PC-9 (cell line): ENCODE data around the gene LCLAT1. TPM values are rescaled to one million over a fixed set of nuclear protein-coding genes. Genes with fewer than 3 reads are reported as not detected.

Source experiments
- BruUV-seq: library from RNA; stranded (reverse); fragments of 400-500 nt; replicated peaks from 2 replicates; lab custom pipeline; 2021; lab: Mats Ljungman, UMichigan
- CTCF ChIA-PET: fragments of 300-600 bp; sonication (Branson Sonifier 250); formaldehyde crosslinking; loops from one replicate; lab custom pipeline; 2022; ENCODE audit warnings: antibody characterized with exemption; lab: Charles Lee
- POLR2A ChIA-PET: fragments of 300-600 bp; sonication (Branson Sonifier 250); formaldehyde crosslinking; loops from one replicate; lab custom pipeline; 2022; ENCODE audit warnings: antibody characterized with exemption; ENCODE audit not compliant: unreplicated experiment; lab: Charles Lee
- DNase-seq, 2 experiments: peaks; one replicate each; pipeline versions ENCODE4 v3.0.0 to v3.0.0-alpha.2; 2015 to 2022; ENCODE audit warnings: mixed read lengths in 1 of 2
- H2AFZ ChIP-seq: fragments of 200-600 bp; sonication (generic); 2 replicates; pipeline ENCODE4 v1.8.1; 2017; ENCODE audit warnings: antibody characterized with exemption
- H3F3A ChIP-seq: fragments of 200-600 bp; sonication (generic); 2 replicates; pipeline ENCODE4 v1.8.1; 2017; ENCODE audit warnings: antibody characterized with exemption, mild to moderate bottlenecking, low read depth; ENCODE audit not compliant: insufficient read depth
- H3K27ac ChIP-seq: fragments of 200-600 bp; sonication (generic); 2 replicates; pipeline ENCODE4 v1.6.1; 2016; ENCODE audit warnings: mixed run types
- H3K27me3 ChIP-seq: fragments of 200-600 bp; sonication (generic); 2 replicates; pipeline ENCODE4 v1.6.1; 2016; ENCODE audit warnings: low read depth, mixed run types; ENCODE audit not compliant: insufficient read depth
- H3K36me3 ChIP-seq: fragments of 200-600 bp; sonication (generic); 2 replicates; pipeline ENCODE4 v1.6.1; 2016; ENCODE audit warnings: low read depth, mixed run types
- H3K4me1 ChIP-seq: fragments of 200-600 bp; sonication (generic); replicated peaks from 2 replicates; pipeline ENCODE4 v1.6.1; 2016; ENCODE audit warnings: mixed run types; ENCODE audit not compliant: insufficient read depth
- H3K4me2 ChIP-seq: fragments of 200-600 bp; sonication (generic); 2 replicates; pipeline ENCODE4 v1.6.1; 2017; ENCODE audit warnings: mixed run types
- H3K4me3 ChIP-seq: fragments of 200-600 bp; sonication (generic); 2 replicates; pipeline ENCODE4 v1.6.1; 2016; ENCODE audit warnings: mixed run types
- H3K79me2 ChIP-seq: fragments of 200-600 bp; sonication (generic); 2 replicates; pipeline ENCODE4 v1.6.1; 2017; ENCODE audit warnings: low read depth, mixed run types
- H3K9me2 ChIP-seq: fragments of 200-600 bp; sonication (generic); 2 replicates; pipeline ENCODE4 v1.8.1; 2017; ENCODE audit warnings: mild to moderate bottlenecking; ENCODE audit not compliant: insufficient read depth
- H3K9me3 ChIP-seq: fragments of 200-600 bp; sonication (generic); 2 replicates; pipeline ENCODE4 v1.8.1; 2016; ENCODE audit warnings: low read depth; ENCODE audit not compliant: insufficient read depth
- H4K20me1 ChIP-seq: fragments of 200-600 bp; sonication (generic); 2 replicates; pipeline ENCODE4 v1.8.1; 2017; ENCODE audit not compliant: insufficient read depth
- CTCF ChIP-seq: fragments of 200-600 bp; sonication (generic); conservative IDR thresholded peaks from 2 replicates; pipeline ENCODE4 v1.6.1; 2017; ENCODE audit warnings: mixed run types, antibody characterized with exemption, mild to moderate bottlenecking, moderate library complexity
- EZH2 ChIP-seq: fragments of 200-600 bp; sonication (generic); IDR thresholded peaks from 2 replicates; pipeline ENCODE4 v1.8.0; 2017; ENCODE audit warnings: antibody characterized with exemption, low read depth
- intact Hi-C: fragments of 100-400 bp; cut with micrococcal nuclease; formaldehyde crosslinking; loops from one replicate; pipeline ENCODE4 v1.10.0; 2022; ENCODE audit not compliant: unreplicated experiment
- total RNA-seq: library from RNA; stranded (reverse); gene quantifications from 2 replicates; pipeline ENCODE4 v1.2.3, GENCODE V29; 2021

LCLAT1 gene
- total RNA-seq, 1 experiment from 2014 or later, result 35.7 TPM

GRCh38 chr2:30514848-30515435 lies 67.9 kb downstream of the LCLAT1 start:
- peaks cover 53% of the 10 kb centered on the region for H3K4me1 ChIP-seq
- POLR2A ChIA-PET, result no interaction called here
- H2AFZ ChIP-seq, result no peak overlapping the region
- CTCF ChIA-PET, result interaction anchor here (0.6 kb wide), 1 partner anchor 137 kb away, joined by 3 read pairs; no protein-coding TSS in a partner anchor
- no peaks in the 10 kb centered on the region for H3K9me2 ChIP-seq
- TF ChIP-seq CTCF (no peak), EZH2 (no peak)
- H3K27me3 ChIP-seq, result no peaks in the 10 kb centered on the region
- intact Hi-C loops, result loop anchor here (5.0 kb wide), 1 partner anchor 298 kb away; no protein-coding TSS in a partner anchor
- no peaks in the 10 kb centered on the region for H3K36me3 ChIP-seq
- H4K20me1 ChIP-seq, result no peaks in the 10 kb centered on the region
- no peaks in the 10 kb centered on the region for H3K9me3 ChIP-seq
- peaks cover 55% of the 10 kb centered on the region for H3K79me2 ChIP-seq
- H3K4me3 ChIP-seq, result no peak overlapping the region
- peak; percentile 6 to 46 for DNase-seq
- peaks cover 28% of the 10 kb centered on the region; the same call in 1 of the 2 replicates for H3F3A ChIP-seq
- peak overlapping the region; percentile 10 for H3K27ac ChIP-seq
- H3K4me2 ChIP-seq, result peak overlapping the region; percentile 33
- no TSS peak for BruUV-seq

- no peaks in the 10 kb centered on the region for H3K36me3 ChIP-seq
- H2AFZ ChIP-seq, result no peak overlapping the region
- CTCF ChIA-PET, result no interaction called here
- POLR2A ChIA-PET, result no interaction called here
- intact Hi-C loops, result no loop called here
- DNase-seq, result no peak
- H3K9me3 ChIP-seq, result no peaks in the 10 kb centered on the region
- peaks cover 46% of the 10 kb centered on the region for H3K79me2 ChIP-seq
- H3K4me3 ChIP-seq, result no peak overlapping the region
- peaks cover 23% of the 10 kb centered on the region; the same call in 1 of the 2 replicates for H3F3A ChIP-seq
- peaks cover 40% of the 10 kb centered on the region for H3K4me1 ChIP-seq
- H3K27me3 ChIP-seq, result no peaks in the 10 kb centered on the region
- no TSS peak for BruUV-seq
- H3K27ac ChIP-seq, result no peak overlapping the region
- no peaks in the 10 kb centered on the region for H4K20me1 ChIP-seq
- no peaks in the 10 kb centered on the region; the same call in 1 of the 2 replicates for H3K9me2 ChIP-seq
- TF ChIP-seq CTCF, result no peak
- no peak overlapping the region for H3K4me2 ChIP-seq
Observed at GRCh38 chr2:30516166-30516565, 69.1 kb downstream of the LCLAT1 start.

- no peak overlapping the region for H3K27ac ChIP-seq
- no peaks in the 10 kb centered on the region; the same call in 1 of the 2 replicates for H3K9me3 ChIP-seq
- no peak overlapping the region for H2AFZ ChIP-seq
- no peaks in the 10 kb centered on the region for H3K27me3 ChIP-seq
- TF ChIP-seq EZH2 (no peak), CTCF (no peak)
- DNase-seq, result no peak
- no peaks in the 10 kb centered on the region; the same call in 1 of the 2 replicates for H3K9me2 ChIP-seq
- H3K4me3 ChIP-seq, result no peak overlapping the region
- intact Hi-C loops, result no loop called here
- peaks cover 19% of the 10 kb centered on the region; the same call in 1 of the 2 replicates for H3K79me2 ChIP-seq
- POLR2A ChIA-PET, result no interaction called here
- H3K4me1 ChIP-seq, result peaks cover 11% of the 10 kb centered on the region
- peaks cover 4% of the 10 kb centered on the region; the same call in 1 of the 2 replicates for H3F3A ChIP-seq
- no TSS peak for BruUV-seq
- H3K36me3 ChIP-seq, result no peaks in the 10 kb centered on the region
- peaks cover 7% of the 10 kb centered on the region; the same call in 1 of the 2 replicates for H4K20me1 ChIP-seq
- CTCF ChIA-PET, result no interaction called here
- H3K4me2 ChIP-seq, result no peak overlapping the region
Observed at GRCh38 chr2:30519796-30520195, 72.8 kb downstream of the LCLAT1 start.
